Endometrial microvascular endothelial cells (primary cell): Measurements from ENCODE around the gene UNC119. TPM values are rescaled to one million over a fixed set of nuclear protein-coding genes. Genes with fewer than 3 reads are reported as not detected.

ENCODE experiments used
- in situ Hi-C: cut with HindIII; loops from 2 replicates; pipeline ENCODE4 v1.10.0; 2017; ENCODE audit warnings: low sequenced_read_pairs, low pct_unique_long_range_greater_than_20kb; ENCODE audit errors: inconsistent ontology term
- total RNA-seq: library from RNA; depleted of rRNA; stranded (reverse); fragments of >200 nt; gene quantifications from one replicate; pipeline ENCODE4 v1.2.3, GENCODE V29; 2015; ENCODE audit errors: inconsistent ontology term

UNC119 gene
- total RNA-seq, 1 donor from 2014 or later: 28.7 TPM

DNA sequence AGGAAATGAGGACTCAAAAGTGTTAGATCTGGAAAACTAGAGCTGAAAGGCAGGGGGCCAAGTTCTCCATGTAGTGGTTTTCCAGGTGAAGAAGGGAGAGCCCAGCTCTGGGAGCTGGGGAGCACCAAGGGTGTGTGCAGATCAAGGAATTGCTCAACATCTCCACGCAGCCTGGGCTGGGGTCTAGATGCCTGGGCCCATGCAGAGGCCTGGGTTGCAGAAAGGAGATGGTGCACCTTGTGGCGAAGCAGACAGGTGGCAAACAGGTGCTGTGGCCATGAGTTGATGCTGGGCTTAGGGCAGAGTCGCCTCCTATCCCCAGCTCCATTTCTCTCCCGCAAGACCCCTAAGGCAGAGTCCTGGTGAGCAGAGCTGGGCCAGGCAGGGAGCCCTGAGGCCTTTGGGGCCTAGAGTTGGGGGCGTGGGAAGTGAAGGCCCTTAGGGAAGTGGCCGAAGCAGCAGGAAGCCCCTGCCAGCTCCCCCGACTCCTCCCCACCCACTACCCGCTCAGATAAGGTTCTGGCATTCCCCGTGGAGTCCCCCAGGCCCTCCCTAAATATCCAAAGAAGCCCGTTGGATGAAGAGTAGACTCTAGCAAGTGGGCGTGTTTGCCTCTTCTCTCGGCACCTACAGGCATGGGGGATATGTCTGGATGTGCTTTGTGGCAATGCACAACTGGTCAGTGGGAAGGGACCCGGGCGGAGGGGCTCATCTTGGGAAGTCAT is 45.5 kb downstream of the UNC119 start:
- in situ Hi-C loops: no loop called here

DNA sequence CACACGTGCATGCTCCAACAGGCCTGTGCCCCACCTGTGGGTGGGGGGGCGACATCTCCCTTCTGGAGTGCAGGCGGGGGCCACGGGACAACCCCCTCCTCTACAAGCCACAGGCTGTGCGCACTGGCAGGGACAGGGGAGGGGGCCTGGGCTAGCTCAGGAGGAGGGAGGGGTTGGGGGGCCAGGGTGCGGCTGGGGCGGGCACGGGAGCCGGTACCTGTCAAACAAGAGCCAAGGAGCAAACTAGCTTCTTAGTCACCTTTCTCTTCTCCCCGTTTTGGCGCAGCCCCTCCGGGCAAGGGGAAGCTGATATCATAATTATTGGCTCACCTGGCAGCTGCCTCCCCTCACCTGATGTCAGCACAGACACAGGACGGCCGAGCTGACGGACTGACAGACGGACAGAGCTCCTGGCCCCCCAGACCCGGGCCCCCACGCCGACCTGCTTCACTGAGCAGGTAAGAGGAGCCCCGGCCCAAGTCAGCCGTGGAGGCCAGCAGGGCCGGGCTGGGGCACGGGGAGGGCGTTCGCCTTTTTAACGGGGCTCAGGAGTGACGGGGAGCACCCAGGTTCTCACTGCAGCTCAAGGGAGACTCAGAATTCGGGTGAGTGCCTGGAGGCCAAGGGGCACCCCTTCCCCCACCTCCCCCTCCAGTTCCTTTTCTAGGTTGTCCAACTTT is 46.3 kb downstream of the UNC119 start, which contains the start of gene FOXN1:
TSS of gene FOXN1 (plus strand) at position 363 of the 680 bp plus-strand sequence. CDS start 17,622 bp downstream, outside the sequence.
- in situ Hi-C loops: no loop called here

DNA sequence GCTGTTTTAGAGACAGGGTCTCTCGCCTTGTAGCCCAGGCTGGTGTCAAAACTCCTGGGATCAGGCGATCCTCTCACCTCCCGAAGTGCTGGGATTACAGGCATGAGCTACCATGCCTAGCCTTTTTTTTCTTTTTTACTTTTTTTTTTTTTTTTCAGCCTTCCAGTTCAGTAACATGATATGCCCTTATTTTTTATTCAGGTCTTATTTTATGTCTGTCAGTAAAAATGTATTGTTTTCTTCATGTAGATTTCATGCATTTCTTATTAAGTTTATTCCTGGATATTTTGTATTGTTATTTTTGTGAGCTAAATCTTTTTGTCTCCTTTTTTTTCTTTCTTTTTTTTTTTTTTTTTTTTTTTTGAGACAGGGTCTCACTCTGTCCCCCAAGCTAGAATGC is 49.0 kb downstream of the UNC119 start:
- in situ Hi-C loops: no loop called here

DNA sequence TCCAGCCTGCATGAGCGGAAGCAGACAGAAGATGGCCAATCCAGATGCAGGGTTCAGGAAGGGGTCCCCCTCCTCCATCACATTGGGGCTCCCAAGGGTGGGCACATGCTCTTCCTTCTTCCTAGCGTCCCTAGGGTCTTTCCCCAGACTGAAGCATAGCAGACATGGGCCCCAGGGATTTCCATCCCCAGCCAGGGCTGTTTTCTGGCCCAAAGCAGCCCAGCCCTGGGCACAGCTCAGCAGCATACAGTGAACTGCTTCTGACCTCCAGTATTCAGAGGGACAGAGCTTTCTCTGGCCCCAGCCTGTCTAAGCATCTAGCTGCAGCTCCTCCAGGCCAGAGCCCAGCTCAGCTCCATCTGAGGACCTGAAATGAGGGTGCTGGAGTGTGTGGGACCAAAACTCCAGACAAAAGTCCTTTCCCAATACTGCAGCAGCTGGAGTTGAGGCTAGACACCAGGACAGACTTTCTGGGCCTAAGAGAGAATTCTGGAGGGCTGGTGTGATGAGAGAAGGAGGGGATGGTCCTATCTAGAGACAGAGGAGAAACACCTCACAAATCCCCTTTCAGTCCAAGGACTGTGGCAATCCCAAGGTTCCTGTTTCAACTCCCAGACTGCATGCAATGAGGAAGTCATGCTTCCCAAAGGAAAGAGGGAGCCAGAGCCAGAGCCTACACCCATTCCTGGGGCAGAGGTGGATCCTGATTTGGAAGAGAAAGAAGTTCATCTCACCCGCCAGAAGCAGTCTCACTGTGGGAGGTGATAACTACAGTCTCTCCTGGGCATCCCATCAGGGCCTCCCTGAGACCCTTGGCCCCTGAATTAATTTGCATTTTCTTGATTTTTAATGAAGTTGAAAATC is 50.8 kb downstream of the UNC119 start:
- in situ Hi-C loops: no loop called here

DNA sequence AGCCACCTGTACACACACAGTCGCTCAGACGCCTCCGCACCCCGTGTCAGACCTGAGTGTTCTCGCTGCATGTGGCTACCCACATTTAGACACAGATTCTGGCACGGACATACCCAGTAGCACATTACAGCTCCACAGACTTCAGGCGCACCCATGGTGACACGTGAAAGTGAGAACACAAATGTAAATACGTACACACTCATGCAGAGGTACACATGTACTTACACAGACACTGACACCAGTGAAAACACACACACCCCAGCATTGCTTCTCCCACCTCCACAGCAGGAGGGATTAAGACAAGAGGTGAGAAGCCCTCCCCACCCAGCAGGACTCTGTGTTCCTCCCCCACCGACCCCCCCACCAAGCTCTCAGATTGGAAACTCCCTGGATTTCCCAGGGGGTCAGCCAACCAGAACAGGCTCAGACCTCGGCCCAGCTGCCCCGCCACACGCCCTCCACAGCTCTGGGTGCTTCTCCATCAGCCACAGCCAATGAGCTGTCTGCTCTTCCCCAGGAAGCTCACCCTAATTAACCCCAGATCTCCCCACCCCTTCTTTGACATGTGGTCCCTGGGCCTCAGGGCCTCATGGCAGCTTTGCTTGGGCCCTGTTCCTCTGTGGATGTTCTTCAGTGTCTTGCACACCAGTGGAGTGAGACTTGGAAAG is 51.6 kb downstream of the UNC119 start:
- in situ Hi-C loops: no loop called here

DNA sequence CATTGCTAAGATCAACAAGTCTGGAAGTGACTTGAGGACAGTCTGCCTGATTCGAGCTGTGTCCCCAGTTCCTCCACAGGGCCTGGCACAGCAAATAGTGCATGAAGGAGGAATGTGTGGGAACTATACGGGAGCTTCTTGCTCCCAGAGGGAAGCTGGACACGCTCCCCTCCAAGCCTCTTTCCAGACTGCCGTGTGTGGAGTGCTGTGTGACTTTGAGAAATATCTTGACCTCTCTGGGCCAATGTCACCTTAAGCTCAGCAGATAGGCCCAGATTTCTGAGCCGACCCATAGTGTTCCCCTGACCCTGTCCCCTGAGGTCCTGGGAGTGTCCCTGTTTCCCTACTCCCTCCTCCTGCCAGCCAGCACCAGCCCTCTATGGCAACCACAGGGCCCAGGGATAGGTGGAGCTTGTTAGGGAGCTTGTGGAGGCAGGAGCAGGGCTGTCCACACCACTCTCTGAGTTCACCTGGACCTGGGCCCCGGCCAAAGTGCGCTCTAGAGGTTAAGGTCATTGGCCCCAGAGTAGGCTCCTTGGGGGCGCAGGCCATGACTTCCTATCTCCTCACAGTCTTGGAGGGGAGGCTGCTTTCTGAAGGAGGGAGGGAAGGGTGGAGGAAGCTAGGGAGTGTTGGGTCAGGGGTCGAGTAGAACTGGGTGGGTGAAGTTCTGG is 52.6 kb downstream of the UNC119 start:
- in situ Hi-C loops: no loop called here

DNA sequence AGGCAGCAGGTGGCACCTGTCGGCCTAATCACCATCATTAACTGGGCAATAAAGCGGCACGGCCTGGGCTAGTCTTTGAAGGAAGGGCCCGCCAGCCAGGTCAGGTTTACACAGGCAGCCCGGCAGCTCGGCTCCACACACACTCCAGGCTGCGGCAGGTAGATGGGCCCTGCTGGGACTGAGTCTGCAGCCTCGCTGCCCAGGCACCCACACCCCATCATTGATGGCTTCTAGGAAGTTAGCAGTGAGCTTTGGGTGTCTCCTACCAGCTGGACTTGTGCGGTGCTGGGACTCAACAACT is 53.1 kb downstream of the UNC119 start:
- in situ Hi-C loops: no loop called here

DNA sequence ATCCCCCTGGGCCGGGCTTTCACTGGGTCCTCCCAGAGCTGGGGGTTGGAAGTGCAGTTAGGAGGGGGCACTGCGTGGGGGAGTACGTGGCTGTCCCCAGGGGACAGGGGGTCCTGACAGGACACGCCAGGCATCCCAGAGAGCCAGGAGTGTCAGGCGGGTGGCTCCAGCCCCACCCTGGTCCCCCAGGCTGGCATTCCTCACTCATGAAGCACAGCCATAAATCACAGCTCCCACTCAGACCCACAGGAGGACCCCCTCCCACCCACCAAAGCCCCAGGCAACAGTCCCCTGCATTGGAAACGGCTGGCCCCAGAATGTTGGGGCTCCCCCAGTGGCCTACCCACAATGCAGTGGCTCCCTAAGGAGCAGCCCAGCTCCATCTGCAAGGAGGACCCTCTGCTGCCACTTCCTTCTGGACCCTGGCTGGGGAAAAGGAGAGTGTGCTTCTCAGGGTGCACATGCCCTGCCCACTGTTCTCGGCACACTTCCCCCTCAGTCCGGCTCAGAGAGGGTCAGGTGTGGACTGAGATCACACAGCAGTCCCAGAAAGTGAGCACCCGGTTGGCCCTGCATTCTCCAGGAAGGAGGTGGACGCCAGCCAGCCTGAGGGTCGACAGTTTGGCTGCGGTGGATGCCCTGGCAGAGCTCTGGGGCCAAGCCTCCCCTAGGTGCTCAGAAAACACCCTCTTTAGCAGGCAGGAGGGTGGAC is 53.6 kb downstream of the UNC119 start:
- in situ Hi-C loops: no loop called here

DNA sequence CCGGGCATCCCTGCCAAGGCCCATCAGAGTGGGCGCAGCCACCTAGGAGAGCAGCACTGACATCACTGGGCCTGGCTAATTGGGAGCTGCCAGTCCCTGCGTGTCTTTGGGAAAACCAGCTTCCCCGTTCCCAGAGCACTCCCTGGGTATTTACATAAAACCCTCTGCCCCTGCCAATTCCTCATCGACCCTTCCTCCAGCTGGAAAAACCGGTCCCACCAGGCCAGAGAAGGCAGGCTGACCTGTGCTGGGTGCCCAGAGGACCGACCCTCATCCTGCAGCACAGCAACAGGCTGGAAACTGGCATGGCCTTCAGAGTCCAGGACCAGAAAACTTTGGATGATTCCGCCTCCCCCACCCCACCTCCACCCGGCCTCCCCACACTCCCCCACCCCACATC is 54.5 kb downstream of the UNC119 start:
- in situ Hi-C loops: no loop called here

Other genes with a start within 250 kb of the UNC119 start
- 16.3 TPM for gene TMEM97, start 233.4 kb downstream of the UNC119 start, total RNA-seq
- 31.0 TPM for gene IFT20, start 217.2 kb downstream of the UNC119 start, total RNA-seq
- 65.8 TPM for gene TNFAIP1, start 216.9 kb downstream of the UNC119 start, total RNA-seq
- 144 TPM for gene POLDIP2, start 195.1 kb downstream of the UNC119 start, total RNA-seq
- not detected for gene SEBOX, start 187.4 kb downstream of the UNC119 start, total RNA-seq
- gene VTN, start 182.3 kb downstream of the UNC119 start, total RNA-seq: not detected
- 2.4 TPM for gene SARM1, start 180.9 kb downstream of the UNC119 start, total RNA-seq
- gene SLC46A1, start 146.4 kb downstream of the UNC119 start, total RNA-seq: 31.9 TPM
- not detected for gene SLC13A2, start 79.0 kb downstream of the UNC119 start, total RNA-seq
- not detected for gene FOXN1, start 46.3 kb downstream of the UNC119 start, total RNA-seq
- 69.2 TPM for gene PIGS, start 18.9 kb upstream of the UNC119 start, total RNA-seq
- 8.9 TPM for gene ALDOC, start 24.3 kb upstream of the UNC119 start, total RNA-seq
- gene SPAG5, start 46.4 kb upstream of the UNC119 start, total RNA-seq: 63.3 TPM
- gene RSKR, start 61.6 kb upstream of the UNC119 start, total RNA-seq: 1.5 TPM
- 148 TPM for gene BLTP2, start 92.5 kb upstream of the UNC119 start, total RNA-seq
- 60.8 TPM for gene SDF2, start 109.3 kb upstream of the UNC119 start, total RNA-seq
- 38.7 TPM for gene SUPT6H, start 109.6 kb upstream of the UNC119 start, total RNA-seq
- not detected for gene PROCA1, start 159.3 kb upstream of the UNC119 start, total RNA-seq
- gene RAB34, start 165.2 kb upstream of the UNC119 start, total RNA-seq: 31.1 TPM
- gene RPL23A, start 167.4 kb upstream of the UNC119 start, total RNA-seq: 308 TPM
- gene TLCD1, start 173.6 kb upstream of the UNC119 start, total RNA-seq: 7.7 TPM
- 1.0 TPM for gene NEK8, start 176.2 kb upstream of the UNC119 start, total RNA-seq
- 14.3 TPM for gene TRAF4, start 191.4 kb upstream of the UNC119 start, total RNA-seq